Dendritic cell treated with granulocyte-macrophage colony-stimulating factor and Interleukin-4, amounts not matched to agents 40 ng/mL and 50 ng/mL, for 4 days (primary cell): ENCODE data around the gene ZBTB4.
"Not testable (repeated sequence)": the region's sequence is repeated elsewhere in the genome, so short reads cannot be mapped to it uniquely, and the experiment has no call there.

ENCODE experiments used
- H3K27ac Mint-ChIP-seq: one replicate; pipeline ENCODE4 v1.8.0; 2022; ENCODE audit warnings: mild to moderate bottlenecking, mixed read lengths
- H3K27me3 Mint-ChIP-seq: one replicate; pipeline ENCODE4 v1.8.0; 2022; ENCODE audit warnings: mild to moderate bottlenecking, mixed read lengths
- H3K36me3 Mint-ChIP-seq: one replicate; pipeline ENCODE4 v1.8.0; 2022; ENCODE audit warnings: low read depth, mixed read lengths
- H3K4me1 Mint-ChIP-seq: one replicate; pipeline ENCODE4 v1.8.0; 2022; ENCODE audit warnings: low read depth, mixed read lengths
- H3K4me3 Mint-ChIP-seq: one replicate; pipeline ENCODE4 v1.8.0; 2022; ENCODE audit warnings: mild to moderate bottlenecking, moderate library complexity, mixed read lengths
- H3K9me3 Mint-ChIP-seq: one replicate; pipeline ENCODE4 v1.8.0; 2022; ENCODE audit warnings: mixed read lengths
- intact Hi-C: fragments of 100-400 bp; cut with micrococcal nuclease; formaldehyde crosslinking; loops from one replicate; pipeline ENCODE4 v1.15.0; 2022

Gene ZBTB4

GRCh38 chr17:7474767-7475166 is 4.7 kb downstream of the ZBTB4 start:
- peaks cover 49% of the 10 kb centered on the region for H3K4me1 Mint-ChIP-seq
- H3K27ac Mint-ChIP-seq, intact Hi-C loops: not testable (repeated sequence)

GRCh38 chr17:7471729-7472128 is 7.7 kb downstream of the ZBTB4 start:
- Mint-ChIP-seq H3K4me1 (peaks cover 47% of the 10 kb centered on the region), H3K4me3 (no peak overlapping the region)

More at GRCh38 chr17:7474767-7475166, 4.7 kb downstream of the ZBTB4 start:
- H3K4me3 Mint-ChIP-seq, H3K27me3 Mint-ChIP-seq, H3K36me3 Mint-ChIP-seq, H3K9me3 Mint-ChIP-seq: not testable (repeated sequence)

GRCh38 chr17:7470457-7470973 is 8.9 kb downstream of the ZBTB4 start:
- Mint-ChIP-seq H3K4me1 (peaks cover 47% of the 10 kb centered on the region), H3K36me3 (peaks cover 42% of the 10 kb centered on the region)
- intact Hi-C loops, H3K27ac Mint-ChIP-seq, H3K4me3 Mint-ChIP-seq, H3K9me3 Mint-ChIP-seq, H3K27me3 Mint-ChIP-seq: not testable (repeated sequence)

More at GRCh38 chr17:7471729-7472128, 7.7 kb downstream of the ZBTB4 start:
- no peaks in the 10 kb centered on the region for H3K9me3 Mint-ChIP-seq
- H3K27me3 Mint-ChIP-seq = no peaks in the 10 kb centered on the region
- intact Hi-C loops = no loop called here
- H3K27ac Mint-ChIP-seq = peak overlapping the region; percentile 63
- peaks cover 30% of the 10 kb centered on the region for H3K36me3 Mint-ChIP-seq

GRCh38 chr17:7469843-7470242 is 9.6 kb downstream of the ZBTB4 start:
- H3K27me3 Mint-ChIP-seq, H3K9me3 Mint-ChIP-seq, intact Hi-C loops, H3K4me3 Mint-ChIP-seq, H3K27ac Mint-ChIP-seq: not testable (repeated sequence)
- Mint-ChIP-seq H3K36me3 (peaks cover 44% of the 10 kb centered on the region), H3K4me1 (peaks cover 44% of the 10 kb centered on the region)

GRCh38 chr17:7468804-7469389 is 10.5 kb downstream of the ZBTB4 start:
- H3K9me3 Mint-ChIP-seq = no peaks in the 10 kb centered on the region
- no peaks in the 10 kb centered on the region for H3K27me3 Mint-ChIP-seq
- intact Hi-C loops = no loop called here
- no peak overlapping the region for H3K4me3 Mint-ChIP-seq
- H3K36me3 Mint-ChIP-seq = peaks cover 47% of the 10 kb centered on the region
- H3K4me1 Mint-ChIP-seq = peaks cover 44% of the 10 kb centered on the region
- H3K27ac Mint-ChIP-seq = no peak overlapping the region

- H3K4me1 Mint-ChIP-seq = peaks cover 44% of the 10 kb centered on the region
- peaks cover 53% of the 10 kb centered on the region for H3K36me3 Mint-ChIP-seq
- no peak overlapping the region for H3K27ac Mint-ChIP-seq
- H3K9me3 Mint-ChIP-seq = no peaks in the 10 kb centered on the region
- intact Hi-C loops = no loop called here
- H3K27me3 Mint-ChIP-seq = no peaks in the 10 kb centered on the region
- H3K4me3 Mint-ChIP-seq = no peak overlapping the region
Observed at GRCh38 chr17:7468290-7468689, 11.1 kb downstream of the ZBTB4 start.

GRCh38 chr17:7467498-7467897 is 11.9 kb downstream of the ZBTB4 start:
- intact Hi-C loops = no loop called here
- peak overlapping the region; percentile 87 for H3K27ac Mint-ChIP-seq
- peaks cover 44% of the 10 kb centered on the region for H3K4me1 Mint-ChIP-seq
- H3K9me3 Mint-ChIP-seq = no peaks in the 10 kb centered on the region
- peaks cover 61% of the 10 kb centered on the region for H3K36me3 Mint-ChIP-seq
- no peaks in the 10 kb centered on the region for H3K27me3 Mint-ChIP-seq
- H3K4me3 Mint-ChIP-seq = no peak overlapping the region

GRCh38 chr17:7466639-7467341 is 12.6 kb downstream of the ZBTB4 start:
- H3K27me3 Mint-ChIP-seq = no peaks in the 10 kb centered on the region
- peak overlapping the region; percentile 87 for H3K27ac Mint-ChIP-seq
- intact Hi-C loops = no loop called here
- H3K4me3 Mint-ChIP-seq = peak overlapping the region; percentile 38
- peaks cover 68% of the 10 kb centered on the region for H3K36me3 Mint-ChIP-seq
- no peaks in the 10 kb centered on the region for H3K9me3 Mint-ChIP-seq
- peaks cover 39% of the 10 kb centered on the region for H3K4me1 Mint-ChIP-seq

- peaks cover 35% of the 10 kb centered on the region for H3K4me1 Mint-ChIP-seq
- peak overlapping the region; percentile 35 for H3K4me3 Mint-ChIP-seq
- no peaks in the 10 kb centered on the region for H3K9me3 Mint-ChIP-seq
- intact Hi-C loops = no loop called here
- peaks cover 73% of the 10 kb centered on the region for H3K36me3 Mint-ChIP-seq
- no peaks in the 10 kb centered on the region for H3K27me3 Mint-ChIP-seq
- H3K27ac Mint-ChIP-seq = peak overlapping the region; percentile 87
Observed at GRCh38 chr17:7466318-7466638, 13.2 kb downstream of the ZBTB4 start.

GRCh38 chr17:7465597-7466275 is 13.7 kb downstream of the ZBTB4 start:
- H3K27ac Mint-ChIP-seq = peak overlapping the region; percentile 87
- no peaks in the 10 kb centered on the region for H3K9me3 Mint-ChIP-seq
- intact Hi-C loops = no loop called here
- H3K36me3 Mint-ChIP-seq = peaks cover 78% of the 10 kb centered on the region
- H3K27me3 Mint-ChIP-seq = no peaks in the 10 kb centered on the region
- H3K4me1 Mint-ChIP-seq = peaks cover 40% of the 10 kb centered on the region
- H3K4me3 Mint-ChIP-seq = no peak overlapping the region

- peaks cover 78% of the 10 kb centered on the region for H3K36me3 Mint-ChIP-seq
- no peaks in the 10 kb centered on the region for H3K27me3 Mint-ChIP-seq
- intact Hi-C loops = no loop called here
- H3K27ac Mint-ChIP-seq = no peak overlapping the region
- H3K4me3 Mint-ChIP-seq = no peak overlapping the region
- H3K9me3 Mint-ChIP-seq = no peaks in the 10 kb centered on the region
- H3K4me1 Mint-ChIP-seq = peaks cover 40% of the 10 kb centered on the region
Observed at GRCh38 chr17:7464081-7464480, 15.3 kb downstream of the ZBTB4 start.

GRCh38 chr17:7463372-7463846 is 16.0 kb downstream of the ZBTB4 start:
- no peaks in the 10 kb centered on the region for H3K9me3 Mint-ChIP-seq
- no peak overlapping the region for H3K4me3 Mint-ChIP-seq
- H3K4me1 Mint-ChIP-seq = peaks cover 35% of the 10 kb centered on the region
- peaks cover 72% of the 10 kb centered on the region for H3K36me3 Mint-ChIP-seq
- H3K27ac Mint-ChIP-seq = no peak overlapping the region
- no peaks in the 10 kb centered on the region for H3K27me3 Mint-ChIP-seq
- intact Hi-C loops = no loop called here

- Mint-ChIP-seq H3K4me3 (no peak overlapping the region), H3K4me1 (peaks cover 28% of the 10 kb centered on the region), H3K36me3 (peaks cover 65% of the 10 kb centered on the region), H3K27me3 (no peaks in the 10 kb centered on the region), H3K27ac (no peak overlapping the region), H3K9me3 (no peaks in the 10 kb centered on the region)
- intact Hi-C loops = no loop called here
Observed at GRCh38 chr17:7462474-7463371, 16.7 kb downstream of the ZBTB4 start.
